WTC11 (cell line): ENCODE measurements around the gene IFNA10. TPM values are rescaled to one million over a fixed set of nuclear protein-coding genes. Genes with fewer than 3 reads are reported as not detected.
"Not testable (repeated sequence)": the region's sequence is repeated elsewhere in the genome, so short reads cannot be mapped to it uniquely, and the experiment has no call there.

Source experiments
- ATAC-seq: fragments of 200-7000 bp; cut with Tn5 transposase; 2 replicates; pipeline ENCODE4 v1.10.0; 2021; ENCODE audit warnings: mild to moderate bottlenecking, moderate library complexity
- CTCF ChIA-PET: fragments of 300-600 bp; sonication (Branson Sonifier 250); formaldehyde crosslinking; loops from one replicate; lab custom pipeline; 2021; ENCODE audit warnings: antibody characterized with exemption; lab: Charles Lee
- POLR2A ChIA-PET: fragments of 350-600 bp; sonication (Branson Sonifier 250); formaldehyde crosslinking; loops from one replicate; lab custom pipeline; 2021; ENCODE audit warnings: antibody characterized with exemption; lab: Charles Lee
- DNase-seq: peaks from one replicate; pipeline ENCODE4 v3.0.0; 2021; ENCODE audit warnings: low spot score
- H3K27ac Mint-ChIP-seq: 2 replicates; pipeline ENCODE4 v1.8.0; 2021; ENCODE audit warnings: mixed read lengths
- H3K27me3 Mint-ChIP-seq: 2 replicates; pipeline ENCODE4 v1.8.0; 2021; ENCODE audit warnings: low read depth, mild to moderate bottlenecking, moderate library complexity, mixed read lengths
- H3K36me3 Mint-ChIP-seq: 2 replicates; pipeline ENCODE4 v1.8.0; 2021; ENCODE audit warnings: mixed read lengths
- H3K4me1 Mint-ChIP-seq: 2 replicates; pipeline ENCODE4 v1.8.0; 2022; ENCODE audit warnings: mixed read lengths
- H3K4me3 Mint-ChIP-seq: 2 replicates; pipeline ENCODE4 v1.8.0; 2021; ENCODE audit warnings: mild to moderate bottlenecking, moderate library complexity, mixed read lengths
- H3K9me3 Mint-ChIP-seq: 2 replicates; pipeline ENCODE4 v1.8.0; 2021; ENCODE audit warnings: mixed read lengths
- ATF3 ChIP-seq: sonication (generic); formaldehyde crosslinking; conservative IDR thresholded peaks from 2 replicates; pipeline ENCODE4 v1.8.1; 2022; ENCODE audit warnings: mild to moderate bottlenecking, missing genetic modification reagents
- GRHL2 ChIP-seq: fragments of 250-450 bp; sonication (Bioruptor Pico); IDR thresholded peaks from 2 replicates; pipeline ENCODE4 v1.8.0; 2022; ENCODE audit warnings: mild to moderate bottlenecking, moderate library complexity; ENCODE audit not compliant: insufficient replicate concordance, severe bottlenecking
- HMGXB4 ChIP-seq: sonication (generic); formaldehyde crosslinking; IDR thresholded peaks from 2 replicates; pipeline ENCODE4 v1.8.1; 2023; ENCODE audit warnings: mild to moderate bottlenecking, moderate library complexity, missing genetic modification reagents
- NFATC4 ChIP-seq: fragments of 250-450 bp; sonication (Bioruptor Pico); IDR thresholded peaks from 2 replicates; pipeline ENCODE4 v1.9.0; 2021; ENCODE audit warnings: mild to moderate bottlenecking
- NFYB ChIP-seq: sonication (generic); formaldehyde crosslinking; conservative IDR thresholded peaks from 2 replicates; pipeline ENCODE4 v1.8.0; 2022; ENCODE audit warnings: low read depth, missing genetic modification reagents
- NR1H2 ChIP-seq: sonication (generic); formaldehyde crosslinking; IDR thresholded peaks from 2 replicates; pipeline ENCODE4 v1.9.0; 2021; ENCODE audit warnings: mild to moderate bottlenecking, moderate library complexity, missing genetic modification reagents
- OVOL2 ChIP-seq: fragments of 250-450 bp; sonication (Bioruptor Pico); IDR thresholded peaks from 2 replicates; pipeline ENCODE4 v1.9.0; 2021; ENCODE audit warnings: mild to moderate bottlenecking, borderline replicate concordance
- RELA ChIP-seq: sonication (generic); formaldehyde crosslinking; IDR thresholded peaks from 2 replicates; pipeline ENCODE4 v1.8.1; 2022; ENCODE audit warnings: missing genetic modification reagents, mild to moderate bottlenecking, borderline replicate concordance
- RORB ChIP-seq: fragments of 250-450 bp; sonication (Bioruptor Pico); IDR thresholded peaks from 2 replicates; pipeline ENCODE4 v1.9.0; 2021; ENCODE audit warnings: mild to moderate bottlenecking
- SMAD3 ChIP-seq: sonication (generic); formaldehyde crosslinking; IDR thresholded peaks from 2 replicates; pipeline ENCODE4 v1.8.0; 2022; ENCODE audit warnings: missing genetic modification reagents, mild to moderate bottlenecking, borderline replicate concordance
- SP1 ChIP-seq: sonication (generic); formaldehyde crosslinking; conservative IDR thresholded peaks from 2 replicates; pipeline ENCODE4 v1.8.1; 2022; ENCODE audit warnings: missing genetic modification reagents
- TEAD4 ChIP-seq: sonication (generic); formaldehyde crosslinking; IDR thresholded peaks from 2 replicates; pipeline ENCODE4 v1.8.0; 2022; ENCODE audit warnings: mild to moderate bottlenecking, missing genetic modification reagents
- USF1 ChIP-seq: sonication (generic); formaldehyde crosslinking; IDR thresholded peaks from 2 replicates; pipeline ENCODE4 v1.8.0; 2022; ENCODE audit warnings: mild to moderate bottlenecking, missing genetic modification reagents
- total RNA-seq: library from RNA; stranded (reverse); gene quantifications from 3 replicates; pipeline ENCODE4 v1.2.3, GENCODE V29; 2021
- TF ChIP-seq, protein P1 (sequence below): fragments of 250-450 bp; sonication (Bioruptor Pico); IDR thresholded peaks from 2 replicates; pipeline ENCODE4 v1.9.0; 2021; ENCODE audit warnings: mild to moderate bottlenecking
- TF ChIP-seq, protein P2 (sequence below): sonication (generic); formaldehyde crosslinking; IDR thresholded peaks from 2 replicates; pipeline ENCODE4 v1.8.1; 2022; ENCODE audit warnings: mild to moderate bottlenecking, moderate library complexity, missing genetic modification reagents
- TF ChIP-seq, protein P3 (sequence below): sonication (generic); formaldehyde crosslinking; IDR thresholded peaks from 2 replicates; pipeline ENCODE4 v1.8.0; 2023; ENCODE audit warnings: missing genetic modification reagents
- TF ChIP-seq, protein P4 (sequence below): sonication (generic); formaldehyde crosslinking; IDR thresholded peaks from 2 replicates; pipeline ENCODE4 v1.8.1; 2022; ENCODE audit warnings: low read depth, mild to moderate bottlenecking, moderate library complexity, missing genetic modification reagents, borderline replicate concordance
- TF ChIP-seq, protein P5 (sequence below): sonication (generic); formaldehyde crosslinking; IDR thresholded peaks from 2 replicates; pipeline ENCODE4 v1.8.1; 2023; ENCODE audit warnings: mild to moderate bottlenecking, missing genetic modification reagents, moderate library complexity

Gene IFNA10
- total RNA-seq, 1 experiment from 2014 or later: not detected

- TF ChIP-seq, protein P1, sequence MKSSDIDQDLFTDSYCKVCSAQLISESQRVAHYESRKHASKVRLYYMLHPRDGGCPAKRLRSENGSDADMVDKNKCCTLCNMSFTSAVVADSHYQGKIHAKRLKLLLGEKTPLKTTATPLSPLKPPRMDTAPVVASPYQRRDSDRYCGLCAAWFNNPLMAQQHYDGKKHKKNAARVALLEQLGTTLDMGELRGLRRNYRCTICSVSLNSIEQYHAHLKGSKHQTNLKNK (CRISPR knock-in tag): no peak
- TF ChIP-seq GRHL2 (CRISPR knock-in tag) (no peak), TEAD4 (CRISPR knock-in tag) (no peak)
- TF ChIP-seq, protein P2, sequence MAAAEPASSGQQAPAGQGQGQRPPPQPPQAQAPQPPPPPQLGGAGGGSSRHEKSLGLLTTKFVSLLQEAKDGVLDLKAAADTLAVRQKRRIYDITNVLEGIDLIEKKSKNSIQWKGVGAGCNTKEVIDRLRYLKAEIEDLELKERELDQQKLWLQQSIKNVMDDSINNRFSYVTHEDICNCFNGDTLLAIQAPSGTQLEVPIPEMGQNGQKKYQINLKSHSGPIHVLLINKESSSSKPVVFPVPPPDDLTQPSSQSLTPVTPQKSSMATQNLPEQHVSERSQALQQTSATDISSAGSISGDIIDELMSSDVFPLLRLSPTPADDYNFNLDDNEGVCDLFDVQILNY: no peak
These were observed 34.8 kb downstream of the IFNA10 start (continued) for GRCh38 chr9:21172156-21172555.

DNA sequence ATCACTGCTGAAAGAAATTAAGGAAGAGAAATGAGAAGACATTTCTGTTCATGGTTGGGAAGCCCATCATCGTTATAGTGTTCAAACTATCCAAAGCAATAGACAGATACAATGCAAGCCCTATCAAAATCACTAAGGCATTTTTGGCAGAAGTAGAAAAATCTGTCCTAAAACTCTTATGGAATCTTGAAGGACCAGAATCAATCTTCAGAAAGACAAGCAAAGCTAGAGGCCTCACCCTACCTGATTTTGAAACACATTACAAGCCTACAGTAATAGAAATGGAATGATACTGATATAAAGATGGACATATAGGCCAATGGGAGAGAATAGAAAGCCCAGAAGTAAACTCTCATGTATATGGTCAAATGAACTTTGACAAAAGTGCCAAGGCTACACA lies 35.6 kb downstream of the IFNA10 start:
- no peak for TF ChIP-seq SP1 (CRISPR knock-in tag)
- TF ChIP-seq OVOL2: no peak
- TF ChIP-seq NR1H2: no peak
- TF ChIP-seq RORB: no peak
- no peak for TF ChIP-seq ATF3
- TF ChIP-seq HMGXB4 (CRISPR knock-in tag): no peak
- TF ChIP-seq, protein P3, sequence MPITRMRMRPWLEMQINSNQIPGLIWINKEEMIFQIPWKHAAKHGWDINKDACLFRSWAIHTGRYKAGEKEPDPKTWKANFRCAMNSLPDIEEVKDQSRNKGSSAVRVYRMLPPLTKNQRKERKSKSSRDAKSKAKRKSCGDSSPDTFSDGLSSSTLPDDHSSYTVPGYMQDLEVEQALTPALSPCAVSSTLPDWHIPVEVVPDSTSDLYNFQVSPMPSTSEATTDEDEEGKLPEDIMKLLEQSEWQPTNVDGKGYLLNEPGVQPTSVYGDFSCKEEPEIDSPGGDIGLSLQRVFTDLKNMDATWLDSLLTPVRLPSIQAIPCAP: no peak
- TF ChIP-seq, protein P4, sequence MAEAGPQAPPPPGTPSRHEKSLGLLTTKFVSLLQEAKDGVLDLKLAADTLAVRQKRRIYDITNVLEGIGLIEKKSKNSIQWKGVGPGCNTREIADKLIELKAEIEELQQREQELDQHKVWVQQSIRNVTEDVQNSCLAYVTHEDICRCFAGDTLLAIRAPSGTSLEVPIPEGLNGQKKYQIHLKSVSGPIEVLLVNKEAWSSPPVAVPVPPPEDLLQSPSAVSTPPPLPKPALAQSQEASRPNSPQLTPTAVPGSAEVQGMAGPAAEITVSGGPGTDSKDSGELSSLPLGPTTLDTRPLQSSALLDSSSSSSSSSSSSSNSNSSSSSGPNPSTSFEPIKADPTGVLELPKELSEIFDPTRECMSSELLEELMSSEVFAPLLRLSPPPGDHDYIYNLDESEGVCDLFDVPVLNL (CRISPR knock-in tag): no peak
- TF ChIP-seq, protein P5, sequence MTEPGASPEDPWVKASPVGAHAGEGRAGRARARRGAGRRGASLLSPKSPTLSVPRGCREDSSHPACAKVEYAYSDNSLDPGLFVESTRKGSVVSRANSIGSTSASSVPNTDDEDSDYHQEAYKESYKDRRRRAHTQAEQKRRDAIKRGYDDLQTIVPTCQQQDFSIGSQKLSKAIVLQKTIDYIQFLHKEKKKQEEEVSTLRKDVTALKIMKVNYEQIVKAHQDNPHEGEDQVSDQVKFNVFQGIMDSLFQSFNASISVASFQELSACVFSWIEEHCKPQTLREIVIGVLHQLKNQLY (CRISPR knock-in tag): no peak
- no peak for TF ChIP-seq USF1 (CRISPR knock-in tag)
- no peak for TF ChIP-seq NFYB (CRISPR knock-in tag)
- no peak for TF ChIP-seq SMAD3 (CRISPR knock-in tag)
- TF ChIP-seq NFATC4 (CRISPR knock-in tag): no peak
- no peak for TF ChIP-seq RELA (CRISPR knock-in tag)
- DNase-seq: no peak
- no peak for ATAC-seq
- no peaks in the 10 kb centered on the region for H3K4me1 Mint-ChIP-seq
- POLR2A ChIA-PET: no interaction called here
- no peak overlapping the region for H3K4me3 Mint-ChIP-seq
- H3K27ac Mint-ChIP-seq: no peak overlapping the region
- no peaks in the 10 kb centered on the region for H3K9me3 Mint-ChIP-seq
- no peaks in the 10 kb centered on the region for H3K36me3 Mint-ChIP-seq
- CTCF ChIA-PET: no interaction called here
- peaks cover 8% of the 10 kb centered on the region for H3K27me3 Mint-ChIP-seq

- H3K27ac Mint-ChIP-seq, DNase-seq, ATAC-seq, H3K9me3 Mint-ChIP-seq, H3K4me1 Mint-ChIP-seq, CTCF ChIA-PET, H3K27me3 Mint-ChIP-seq, H3K36me3 Mint-ChIP-seq, POLR2A ChIA-PET, H3K4me3 Mint-ChIP-seq: not testable (repeated sequence)
These were observed 40.4 kb downstream of the IFNA10 start, which contains the start of gene IFNA21 for GRCh38 chr9:21166560-21166959. Gene IFNA21 (minus strand): TSS chr9:21166660. CDS start chr9:21166612, 48 bp downstream.
